Thoracic aorta (tissue), 2 donors: ENCODE measurements around the gene DNAJC21. TPM values are rescaled to one million over a fixed set of nuclear protein-coding genes. Genes with fewer than 3 reads are reported as not detected.

Experiments used
- ATAC-seq: fragments of 150-250 bp; one replicate; pipeline ENCODE4 v1.8.0; 2017; ENCODE audit warnings: low read depth; ENCODE audit not compliant: insufficient number of reproducible peaks, low FRiP score
- DNase-seq: peaks from one replicate; pipeline ENCODE4 v3.0.0-alpha.2; 2020; ENCODE audit warnings: low spot score
- H3K27ac ChIP-seq, 2 donors: fragments of 200-600 bp; sonication (generic); 1 replicate in 1 of 2; 2 replicates in 1 of 2; pipeline ENCODE4 v1.5.1; 2016; ENCODE audit warnings: mild to moderate bottlenecking in 2 of 2, moderate library complexity in 2 of 2
- H3K27me3 ChIP-seq: fragments of 200-600 bp; sonication (generic); replicated peaks from 2 replicates; pipeline ENCODE4 v1.6.0; 2016; ENCODE audit warnings: mild to moderate bottlenecking; ENCODE audit not compliant: insufficient read depth
- H3K36me3 ChIP-seq: fragments of 200-600 bp; sonication (generic); one replicate; pipeline ENCODE4 v1.5.1; 2016
- H3K4me1 ChIP-seq, 2 donors: fragments of 200-600 bp; sonication (generic); 1 replicate in 1 of 2; 2 replicates in 1 of 2; pipeline versions ENCODE4 v1.5.1 to v1.6.0; 2016; ENCODE audit warnings: low read depth in 2 of 2, mild to moderate bottlenecking in 1 of 2; ENCODE audit not compliant: control insufficient read depth in 1 of 2
- H3K4me3 ChIP-seq: fragments of 200-600 bp; sonication (generic); 2 replicates; pipeline ENCODE4 v1.5.1; 2016; ENCODE audit warnings: mild to moderate bottlenecking
- H3K9me3 ChIP-seq: fragments of 200-600 bp; sonication (generic); 2 replicates; pipeline ENCODE4 v1.5.1; 2016
- CTCF ChIP-seq: fragments of 200-600 bp; sonication (generic); IDR thresholded peaks from one replicate; pipeline ENCODE4 v1.5.1; 2019; ENCODE audit warnings: antibody characterized with exemption
- total RNA-seq, 2 donors: library from RNA; depleted of rRNA; stranded (reverse); fragments of >200 nt; gene quantifications; one replicate each; pipeline versions ENCODE4 v1.1.0 to v1.2.3, GENCODE V29; 2016

Gene DNAJC21
- 10 to 100 TPM; 24.1 to 44.2 TPM for total RNA-seq

- ATAC-seq, result peak; percentile 96
- peak within 1 kb of the TSS; percentile 88 to 92 for H3K27ac ChIP-seq
- H3K4me3 ChIP-seq, result peak within 1 kb of the TSS; percentile 81
- no peaks in the 10 kb centered on the region for H3K27me3 ChIP-seq
- peak; percentile 91 for DNase-seq
- H3K9me3 ChIP-seq, result no peaks in the 10 kb centered on the region
- no peak for TF ChIP-seq CTCF
- H3K36me3 ChIP-seq, result peaks cover 11% of the 10 kb centered on the region
- peaks cover 13 to 25% of the 10 kb centered on the region in 2 donors for H3K4me1 ChIP-seq
Observed at GRCh38 chr5:34929134-34929719, at the start of gene DNAJC21. Gene DNAJC21 (plus strand): TSS chr5:34929559. CDS start chr5:34929820, 261 bp downstream.

GRCh38 chr5:34881246-34881645, 48.1 kb upstream of the DNAJC21 start:
- Histone ChIP-seq H3K4me1 (no peaks in the 10 kb centered on the region), H3K4me3 (no peak overlapping the region), H3K27ac (no peak overlapping the region), H3K9me3 (no peaks in the 10 kb centered on the region), H3K36me3 (no peaks in the 10 kb centered on the region), H3K27me3 (no peaks in the 10 kb centered on the region)
- no peak for TF ChIP-seq CTCF
- ATAC-seq, result no peak
- no peak for DNase-seq

GRCh38 chr5:34886392-34887119, 42.8 kb upstream of the DNAJC21 start:
- TF ChIP-seq CTCF, result no peak

GRCh38 chr5:34889394-34889793, 40.0 kb upstream of the DNAJC21 start:
- DNase-seq, result no peak
- Histone ChIP-seq H3K9me3 (no peaks in the 10 kb centered on the region), H3K4me1 (peaks cover 0 to 9% of the 10 kb centered on the region in 2 donors), H3K27ac (no peak overlapping the region), H3K36me3 (no peaks in the 10 kb centered on the region), H3K4me3 (no peak overlapping the region), H3K27me3 (no peaks in the 10 kb centered on the region)
- TF ChIP-seq CTCF, result no peak
- no peak for ATAC-seq

More at GRCh38 chr5:34886392-34887119, 42.8 kb upstream of the DNAJC21 start:
- no peak for DNase-seq
- no peak for ATAC-seq
- Histone ChIP-seq H3K4me1 (peaks cover 0 to under 1% of the 10 kb centered on the region in 2 donors), H3K27ac (no peak overlapping the region), H3K9me3 (no peaks in the 10 kb centered on the region), H3K36me3 (no peaks in the 10 kb centered on the region), H3K27me3 (no peaks in the 10 kb centered on the region), H3K4me3 (no peak overlapping the region)

GRCh38 chr5:34891981-34892380, 37.4 kb upstream of the DNAJC21 start:
- Histone ChIP-seq H3K27ac (no peak overlapping the region), H3K4me1 (peaks cover 0 to 9% of the 10 kb centered on the region in 2 donors)
- ATAC-seq, result no peak

More at GRCh38 chr5:34891981-34892380, 37.4 kb upstream of the DNAJC21 start:
- Histone ChIP-seq H3K36me3 (no peaks in the 10 kb centered on the region), H3K9me3 (no peaks in the 10 kb centered on the region), H3K4me3 (peak overlapping the region; percentile 16), H3K27me3 (no peaks in the 10 kb centered on the region)
- no peak for DNase-seq
- TF ChIP-seq CTCF, result no peak
